Neural cell (in vitro differentiated cells): Measurements from ENCODE around the gene AMY1C. TPM values are rescaled to one million over a fixed set of nuclear protein-coding genes. Genes with fewer than 3 reads are reported as not detected.
"Not testable (repeated sequence)": the region's sequence is repeated elsewhere in the genome, so short reads cannot be mapped to it uniquely, and the experiment has no call there.

Experiments
- H2AFZ ChIP-seq: fragments of 200-600, 300-800 bp; sonication (generic), shearing (Covaris generic); 2 replicates; pipeline ENCODE4 v1.6.0; 2014; ENCODE audit warnings: low read depth, mild to moderate bottlenecking, antibody characterized with exemption, low read length, moderate library complexity
- H3F3A ChIP-seq: fragments of 200-600 bp; shearing (Covaris generic); 2 replicates; pipeline ENCODE4 v1.6.1; 2016; ENCODE audit warnings: mild to moderate bottlenecking, moderate library complexity, mixed read lengths, antibody characterized with exemption, low read length; ENCODE audit not compliant: insufficient read depth, poor library complexity, severe bottlenecking
- H3K27ac ChIP-seq: fragments of 200-600, 300-800 bp; sonication (generic), shearing (Covaris generic); 2 replicates; pipeline ENCODE4 v1.5.1; 2014; ENCODE audit warnings: mild to moderate bottlenecking, low read length, moderate library complexity
- H3K27me3 ChIP-seq: fragments of 300-800, 200-600 bp; sonication (generic), shearing (Covaris generic); 2 replicates; pipeline ENCODE4 v1.6.0; 2014; ENCODE audit warnings: mild to moderate bottlenecking, low read depth, low read length, moderate library complexity; ENCODE audit not compliant: insufficient read depth
- H3K36me3 ChIP-seq: fragments of 300-800, 200-600 bp; sonication (generic), shearing (Covaris generic); 2 replicates; pipeline ENCODE4 v1.5.1; 2014; ENCODE audit warnings: mild to moderate bottlenecking, antibody characterized with exemption, low read length, moderate library complexity; ENCODE audit not compliant: insufficient read depth
- H3K4me2 ChIP-seq: fragments of 300-800, 200-600 bp; sonication (generic), shearing (Covaris generic); 2 replicates; pipeline ENCODE4 v1.6.0; 2014; ENCODE audit warnings: mild to moderate bottlenecking, low read length
- H3K4me3 ChIP-seq: fragments of 300-800, 200-600 bp; sonication (generic), shearing (Covaris generic); 2 replicates; pipeline ENCODE4 v1.5.1; 2014; ENCODE audit warnings: mild to moderate bottlenecking, low read length, moderate library complexity
- H3K79me2 ChIP-seq: fragments of 200-600 bp; shearing (Covaris generic); replicated peaks from 2 replicates; pipeline ENCODE4 v1.6.0; 2014; ENCODE audit warnings: mild to moderate bottlenecking, low read length, moderate library complexity; ENCODE audit not compliant: insufficient read depth
- H3K9ac ChIP-seq: fragments of 300-800, 200-600 bp; sonication (generic), shearing (Covaris generic); 2 replicates; pipeline ENCODE4 v1.6.1; 2016; ENCODE audit warnings: mild to moderate bottlenecking, low read length, mixed read lengths
- H3K9me2 ChIP-seq: fragments of 200-600 bp; shearing (Covaris generic); 2 replicates; pipeline ENCODE4 v1.6.1; 2016; ENCODE audit warnings: mild to moderate bottlenecking, low read length, mixed read lengths; ENCODE audit not compliant: insufficient read depth
- H3K9me3 ChIP-seq: fragments of 200-600, 300-800 bp; sonication (generic), shearing (Covaris generic); 2 replicates; pipeline ENCODE4 v1.6.1; 2016; ENCODE audit warnings: mild to moderate bottlenecking, mixed run types, low read length, moderate library complexity, mixed read lengths
- H4K20me1 ChIP-seq: fragments of 200-600 bp; shearing (Covaris generic); 2 replicates; pipeline ENCODE4 v1.6.1; 2016; ENCODE audit warnings: mild to moderate bottlenecking, mixed run types; ENCODE audit not compliant: insufficient read depth
- EP300 ChIP-seq: fragments of 450-650 bp; conservative IDR thresholded peaks from 2 replicates; pipeline ENCODE4 v1.6.1; 2014; ENCODE audit warnings: antibody characterized with exemption, mild to moderate bottlenecking, moderate library complexity; ENCODE audit not compliant: poor library complexity, severe bottlenecking
- EZH2 ChIP-seq: fragments of 200-600, 300-800 bp; shearing (Covaris generic), sonication (generic); IDR thresholded peaks from 2 replicates; pipeline ENCODE4 v1.6.1; 2014; ENCODE audit warnings: antibody characterized with exemption, low read length, borderline replicate concordance, mild to moderate bottlenecking; ENCODE audit not compliant: insufficient read depth, poor library complexity, severe bottlenecking
- MXI1 ChIP-seq: fragments of 450-650 bp; conservative IDR thresholded peaks from 2 replicates; pipeline ENCODE4 v1.6.1; 2014; ENCODE audit warnings: antibody characterized with exemption, mild to moderate bottlenecking; ENCODE audit not compliant: poor library complexity, severe bottlenecking
- POLR2AphosphoS5 ChIP-seq: IDR thresholded peaks from 2 replicates; pipeline ENCODE4 v1.6.1; 2012
- RAD21 ChIP-seq: fragments of 450-650 bp; conservative IDR thresholded peaks from 2 replicates; pipeline ENCODE4 v1.6.1; 2014; ENCODE audit warnings: antibody characterized with exemption, mild to moderate bottlenecking, moderate library complexity
- REST ChIP-seq: IDR thresholded peaks from 2 replicates; pipeline ENCODE4 v1.6.1; 2012; ENCODE audit warnings: borderline replicate concordance
- SMC3 ChIP-seq: fragments of 450-650 bp; conservative IDR thresholded peaks from 2 replicates; pipeline ENCODE4 v1.6.1; 2014; ENCODE audit warnings: antibody characterized with exemption, mild to moderate bottlenecking, moderate library complexity; ENCODE audit not compliant: poor library complexity
- TAF1 ChIP-seq: IDR thresholded peaks from 2 replicates; pipeline ENCODE4 v1.6.1; 2012; ENCODE audit warnings: low read depth
- polyA plus RNA-seq: library from polyadenylated mRNA; depleted of rRNA; stranded (reverse); fragments of >200 nt; gene quantifications from 2 replicates; pipeline ENCODE4 v1.2.3, GENCODE V29; 2014
- TF ChIP-seq, protein P1 (sequence below): fragments of 450-650 bp; IDR thresholded peaks from 2 replicates; pipeline ENCODE4 v1.5.1; 2014; ENCODE audit warnings: antibody characterized with exemption, mild to moderate bottlenecking, moderate library complexity; ENCODE audit not compliant: poor library complexity, severe bottlenecking

The AMY1C gene
- polyA plus RNA-seq, 1 donor from 2014 or later, result not detected

- not testable (repeated sequence) for H3K79me2 ChIP-seq
These were observed 11.7 kb upstream of the AMY1C start for GRCh38 chr1:103738031-103738430.

GRCh38 chr1:103744449-103744848, 5.2 kb upstream of the AMY1C start:
- not testable (repeated sequence) for H3K79me2 ChIP-seq, H2AFZ ChIP-seq, H4K20me1 ChIP-seq, H3K9me2 ChIP-seq, H3F3A ChIP-seq, H3K27ac ChIP-seq, H3K4me2 ChIP-seq, H3K4me3 ChIP-seq, H3K9me3 ChIP-seq, H3K27me3 ChIP-seq, H3K9ac ChIP-seq, H3K36me3 ChIP-seq

More at GRCh38 chr1:103738031-103738430, 11.7 kb upstream of the AMY1C start:
- not testable (repeated sequence) for H3K27ac ChIP-seq, H3K4me3 ChIP-seq, H3F3A ChIP-seq, H2AFZ ChIP-seq, H3K9me3 ChIP-seq, H3K9me2 ChIP-seq, H3K27me3 ChIP-seq, H3K4me2 ChIP-seq, H3K9ac ChIP-seq, H3K36me3 ChIP-seq, H4K20me1 ChIP-seq

GRCh38 chr1:103745040-103745439, 4.7 kb upstream of the AMY1C start:
- H3K4me2 ChIP-seq, H3F3A ChIP-seq, H3K9me2 ChIP-seq, H3K4me3 ChIP-seq, H2AFZ ChIP-seq, H3K36me3 ChIP-seq, H3K9me3 ChIP-seq, H4K20me1 ChIP-seq, H3K27ac ChIP-seq, H3K27me3 ChIP-seq, H3K9ac ChIP-seq, H3K79me2 ChIP-seq: not testable (repeated sequence)

- H3K9me2 ChIP-seq, H3K4me2 ChIP-seq, H3K4me3 ChIP-seq, H3K27me3 ChIP-seq, H3K9me3 ChIP-seq, H3K9ac ChIP-seq, H3K27ac ChIP-seq, H3K36me3 ChIP-seq, H2AFZ ChIP-seq, H4K20me1 ChIP-seq, H3K79me2 ChIP-seq, H3F3A ChIP-seq: not testable (repeated sequence)
These were observed 1.4 kb upstream of the AMY1C start for GRCh38 chr1:103748273-103748672.

- Histone ChIP-seq H3K79me2 (no peaks in the 10 kb centered on the region), H3K36me3 (no peaks in the 10 kb centered on the region), H3K27me3 (no peaks in the 10 kb centered on the region), H3K9ac (no peak overlapping the region), H3K9me3 (peaks cover 4% of the 10 kb centered on the region), H2AFZ (no peak overlapping the region), H3K9me2 (no peaks in the 10 kb centered on the region), H3K27ac (no peak overlapping the region), H3K4me2 (no peak overlapping the region), H4K20me1 (no peaks in the 10 kb centered on the region), H3K4me3 (no peak overlapping the region), H3F3A (no peaks in the 10 kb centered on the region)
- TF ChIP-seq EZH2 (no peak), POLR2AphosphoS5 (no peak), EP300 (no peak), REST (no peak), TAF1 (no peak), RAD21 (no peak), SMC3 (no peak), MXI1 (no peak)
- TF ChIP-seq, protein P1, sequence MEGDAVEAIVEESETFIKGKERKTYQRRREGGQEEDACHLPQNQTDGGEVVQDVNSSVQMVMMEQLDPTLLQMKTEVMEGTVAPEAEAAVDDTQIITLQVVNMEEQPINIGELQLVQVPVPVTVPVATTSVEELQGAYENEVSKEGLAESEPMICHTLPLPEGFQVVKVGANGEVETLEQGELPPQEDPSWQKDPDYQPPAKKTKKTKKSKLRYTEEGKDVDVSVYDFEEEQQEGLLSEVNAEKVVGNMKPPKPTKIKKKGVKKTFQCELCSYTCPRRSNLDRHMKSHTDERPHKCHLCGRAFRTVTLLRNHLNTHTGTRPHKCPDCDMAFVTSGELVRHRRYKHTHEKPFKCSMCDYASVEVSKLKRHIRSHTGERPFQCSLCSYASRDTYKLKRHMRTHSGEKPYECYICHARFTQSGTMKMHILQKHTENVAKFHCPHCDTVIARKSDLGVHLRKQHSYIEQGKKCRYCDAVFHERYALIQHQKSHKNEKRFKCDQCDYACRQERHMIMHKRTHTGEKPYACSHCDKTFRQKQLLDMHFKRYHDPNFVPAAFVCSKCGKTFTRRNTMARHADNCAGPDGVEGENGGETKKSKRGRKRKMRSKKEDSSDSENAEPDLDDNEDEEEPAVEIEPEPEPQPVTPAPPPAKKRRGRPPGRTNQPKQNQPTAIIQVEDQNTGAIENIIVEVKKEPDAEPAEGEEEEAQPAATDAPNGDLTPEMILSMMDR, result no peak
These were observed 12.2 kb downstream of the AMY1C start for GRCh38 chr1:103761896-103762295.
